GM18951 (cell line): Measurements from ENCODE around the gene PSENEN.
"Not testable (repeated sequence)": the region's sequence is repeated elsewhere in the genome, so short reads cannot be mapped to it uniquely, and the experiment has no call there.

Experiments
- POLR2A ChIP-seq: IDR thresholded peaks from 4 replicates; pipeline ENCODE4 v1.6.1; 2011; ENCODE audit warnings: mild to moderate bottlenecking; ENCODE audit not compliant: insufficient read length, insufficient read depth; ENCODE audit errors: extremely low read depth
- in situ Hi-C: fragments of 300-500 bp; cut with MboI; formaldehyde crosslinking; loops from one replicate; pipeline ENCODE4 v1.12.0; 2022; ENCODE audit warnings: low sequenced_read_pairs, mixed read lengths, inconsistent platforms; ENCODE audit not compliant: unreplicated experiment

The PSENEN gene

DNA sequence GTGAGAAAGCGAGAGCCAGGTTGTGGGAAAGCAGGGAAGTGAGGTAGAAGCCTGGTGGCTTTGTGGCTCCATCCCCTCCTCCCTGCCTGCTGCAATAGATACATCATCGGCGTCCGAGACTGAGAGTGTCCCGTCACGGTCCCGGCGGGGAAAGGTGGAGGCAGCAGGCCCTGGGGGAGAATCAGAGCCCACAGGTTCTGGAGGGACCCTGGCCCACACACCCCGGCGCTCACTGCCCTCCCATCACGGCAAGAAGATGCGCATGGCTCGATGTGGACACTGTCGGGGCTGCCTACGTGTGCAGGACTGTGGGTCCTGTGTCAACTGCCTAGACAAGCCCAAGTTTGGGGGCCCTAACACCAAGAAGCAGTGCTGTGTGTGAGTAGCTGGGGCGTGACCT, 22.6 kb upstream of the PSENEN start:
- no peak for TF ChIP-seq POLR2A
- in situ Hi-C loops, result no loop called here

- TF ChIP-seq POLR2A, result no peak
These were observed 21.8 kb upstream of the PSENEN start for GRCh38 chr19:35723671-35724070.

GRCh38 chr19:35724132-35724531, 21.3 kb upstream of the PSENEN start:
- in situ Hi-C loops, result not testable (repeated sequence)

More at GRCh38 chr19:35723671-35724070, 21.8 kb upstream of the PSENEN start:
- in situ Hi-C loops, result no loop called here

DNA sequence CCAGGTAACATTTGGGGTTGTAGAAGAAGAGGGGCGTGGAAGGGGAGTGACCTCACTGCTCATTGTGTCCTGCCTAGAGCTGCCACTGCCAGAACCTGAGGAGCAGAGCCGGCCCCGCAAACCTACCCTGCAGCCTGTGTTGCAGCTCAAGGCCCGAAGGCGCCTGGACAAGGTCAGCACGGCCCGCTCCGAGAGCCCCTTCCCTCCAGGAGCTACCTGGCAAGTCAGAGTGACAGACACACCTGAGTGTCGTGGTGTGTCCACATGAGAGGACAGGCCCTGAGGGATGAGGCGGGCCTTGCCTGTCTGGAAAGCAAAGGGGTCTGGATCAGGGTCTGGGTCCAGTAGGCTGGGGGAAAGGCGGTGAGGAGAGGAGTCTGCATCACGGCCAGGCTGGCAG, 20.9 kb upstream of the PSENEN start:
- no peak for TF ChIP-seq POLR2A
- in situ Hi-C loops, result no loop called here

DNA sequence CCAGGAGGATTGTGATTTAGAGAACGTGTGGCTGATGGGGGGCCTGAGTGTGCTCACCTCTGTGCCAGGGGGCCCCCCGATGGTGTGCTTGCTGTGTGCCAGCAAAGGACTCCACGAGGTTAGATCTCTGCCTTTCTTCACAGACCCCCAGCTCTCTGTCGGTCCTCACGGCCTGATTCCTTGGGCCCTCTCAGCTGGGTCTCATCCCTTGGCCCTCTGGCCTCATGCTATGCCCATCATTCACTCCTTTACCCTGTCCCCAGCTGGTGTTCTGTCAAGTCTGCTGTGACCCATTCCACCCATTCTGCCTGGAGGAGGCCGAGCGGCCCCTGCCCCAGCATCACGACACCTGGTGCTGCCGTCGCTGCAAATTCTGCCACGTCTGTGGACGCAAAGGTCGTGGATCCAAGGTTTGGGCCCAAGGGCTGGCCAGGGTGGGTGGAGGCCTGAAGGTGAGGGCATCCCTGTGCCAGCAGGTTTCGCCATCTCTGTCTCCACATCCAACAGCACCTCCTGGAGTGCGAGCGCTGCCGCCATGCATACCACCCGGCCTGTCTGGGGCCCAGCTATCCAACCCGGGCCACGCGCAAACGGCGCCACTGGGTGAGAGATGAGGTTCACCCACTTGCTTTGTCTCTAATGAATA, 20.1 kb upstream of the PSENEN start:
- no peak for TF ChIP-seq POLR2A
- in situ Hi-C loops, result no loop called here

DNA sequence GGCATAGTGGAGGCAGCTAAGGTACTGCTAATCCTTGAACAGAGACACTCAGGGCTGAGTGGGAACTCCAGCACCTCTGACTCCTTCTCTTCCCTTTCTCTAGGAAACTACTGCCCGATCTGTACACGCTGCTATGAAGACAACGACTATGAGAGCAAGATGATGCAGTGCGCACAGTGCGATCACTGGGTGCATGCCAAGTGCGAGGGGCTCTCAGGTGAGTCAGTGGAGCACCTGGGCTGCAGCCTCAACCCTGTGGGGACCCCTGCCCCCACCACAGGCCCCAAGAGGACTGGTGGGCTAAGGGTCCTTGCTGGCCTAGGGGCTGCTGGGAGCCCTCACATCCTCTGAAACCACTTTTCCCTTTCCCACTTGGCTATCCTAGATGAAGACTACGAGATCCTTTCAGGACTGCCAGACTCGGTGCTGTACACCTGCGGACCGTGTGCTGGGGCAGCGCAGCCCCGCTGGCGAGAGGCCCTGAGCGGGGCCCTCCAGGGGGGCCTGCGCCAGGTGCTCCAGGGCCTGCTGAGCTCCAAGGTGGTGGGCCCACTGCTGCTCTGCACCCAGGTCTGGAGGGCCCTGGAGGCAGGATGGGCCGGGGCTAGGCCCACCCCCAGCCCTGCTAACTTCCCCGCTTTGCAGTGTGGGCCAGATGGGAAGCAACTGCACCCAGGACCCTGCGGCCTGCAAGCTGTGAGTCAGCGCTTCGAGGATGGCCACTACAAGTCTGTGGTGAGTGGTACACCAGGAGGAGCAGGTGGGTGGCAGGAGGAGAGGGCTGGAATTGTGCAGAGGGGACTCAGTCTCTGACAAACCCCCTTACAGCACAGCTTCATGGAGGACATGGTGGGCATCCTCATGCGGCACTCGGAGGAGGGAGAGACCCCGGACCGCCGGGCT, 18.1 kb upstream of the PSENEN start:
- in situ Hi-C loops, result no loop called here
- TF ChIP-seq POLR2A, result no peak

DNA sequence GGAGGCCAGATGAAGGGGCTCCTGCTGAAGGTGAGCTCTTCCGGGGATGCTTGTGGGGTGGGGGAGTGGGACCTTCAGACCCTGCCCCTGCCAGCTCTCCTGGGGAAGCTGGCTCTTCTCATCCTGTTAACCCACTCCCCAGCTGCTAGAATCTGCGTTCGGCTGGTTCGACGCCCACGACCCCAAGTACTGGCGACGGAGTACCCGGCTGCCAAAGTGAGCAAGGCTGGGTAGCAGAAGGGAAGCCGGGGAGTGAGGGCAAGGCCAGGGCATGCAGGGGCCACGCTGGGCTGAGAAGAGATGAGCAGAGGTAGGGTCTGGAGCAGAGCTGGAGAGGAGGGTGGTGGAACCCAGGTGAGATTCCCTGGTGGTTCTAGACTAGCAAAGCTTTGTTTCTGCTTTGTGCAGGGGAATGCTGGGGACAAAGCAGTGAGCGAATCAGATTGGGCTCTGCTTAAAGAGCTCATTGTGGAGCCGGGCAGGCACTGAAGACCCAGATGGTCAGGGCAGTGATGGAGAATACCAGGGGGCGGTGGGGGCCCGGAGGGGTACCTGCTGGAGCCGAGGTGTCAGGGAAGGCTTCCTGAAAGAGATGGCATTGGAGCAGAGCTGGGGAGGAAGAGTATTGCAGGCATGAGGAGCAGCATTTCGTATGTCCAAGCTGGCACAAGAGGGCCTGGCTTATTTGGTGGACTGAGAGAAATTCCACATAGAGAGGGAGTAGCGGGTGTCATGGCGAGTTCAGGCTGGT, 17.3 kb upstream of the PSENEN start:
- in situ Hi-C loops, result no loop called here
- no peak for TF ChIP-seq POLR2A

DNA sequence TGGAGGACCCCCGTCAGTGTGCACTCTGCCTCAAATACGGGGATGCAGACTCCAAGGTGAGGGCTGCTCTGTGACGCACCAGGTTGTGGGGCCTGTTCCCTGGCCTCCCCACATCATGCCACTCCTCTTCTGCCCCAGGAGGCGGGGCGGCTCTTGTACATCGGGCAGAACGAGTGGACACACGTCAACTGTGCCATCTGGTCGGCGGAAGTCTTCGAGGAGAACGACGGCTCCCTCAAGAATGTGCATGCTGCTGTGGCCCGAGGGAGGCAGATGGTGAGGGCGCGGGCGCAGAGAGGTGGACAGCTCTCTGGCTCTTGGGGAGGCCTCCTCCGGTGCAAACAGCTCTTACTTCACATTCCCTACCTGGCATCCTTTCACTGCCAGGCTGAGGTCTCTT, 16.4 kb upstream of the PSENEN start:
- in situ Hi-C loops, result no loop called here
- TF ChIP-seq POLR2A, result no peak

GRCh38 chr19:35729763-35730162, 15.7 kb upstream of the PSENEN start:
- in situ Hi-C loops, result no loop called here
- TF ChIP-seq POLR2A, result no peak

GRCh38 chr19:35730326-35730725, 15.1 kb upstream of the PSENEN start:
- in situ Hi-C loops, result no loop called here
- no peak for TF ChIP-seq POLR2A

DNA sequence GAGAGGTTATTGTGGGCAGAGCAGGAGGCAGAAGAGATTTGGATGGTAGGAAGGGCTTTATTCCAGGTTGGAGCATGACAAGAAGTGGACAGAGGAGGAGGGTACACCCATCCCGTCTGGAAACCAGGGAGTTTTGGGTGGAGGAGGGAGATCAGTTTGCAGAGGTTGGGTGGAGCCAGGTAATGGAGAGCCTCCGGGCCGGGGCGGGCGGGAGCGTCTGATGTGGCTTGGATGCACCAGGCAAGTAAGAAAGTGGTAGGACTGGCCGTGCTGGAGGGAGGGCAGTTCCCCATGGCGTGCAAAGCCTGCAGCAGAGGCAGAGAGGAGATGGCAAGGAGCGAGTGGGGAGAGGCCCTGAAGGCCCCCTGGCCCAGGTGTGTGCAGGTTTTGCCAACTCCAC, 14.1 kb upstream of the PSENEN start:
- in situ Hi-C loops, result no loop called here
- TF ChIP-seq POLR2A, result no peak

DNA sequence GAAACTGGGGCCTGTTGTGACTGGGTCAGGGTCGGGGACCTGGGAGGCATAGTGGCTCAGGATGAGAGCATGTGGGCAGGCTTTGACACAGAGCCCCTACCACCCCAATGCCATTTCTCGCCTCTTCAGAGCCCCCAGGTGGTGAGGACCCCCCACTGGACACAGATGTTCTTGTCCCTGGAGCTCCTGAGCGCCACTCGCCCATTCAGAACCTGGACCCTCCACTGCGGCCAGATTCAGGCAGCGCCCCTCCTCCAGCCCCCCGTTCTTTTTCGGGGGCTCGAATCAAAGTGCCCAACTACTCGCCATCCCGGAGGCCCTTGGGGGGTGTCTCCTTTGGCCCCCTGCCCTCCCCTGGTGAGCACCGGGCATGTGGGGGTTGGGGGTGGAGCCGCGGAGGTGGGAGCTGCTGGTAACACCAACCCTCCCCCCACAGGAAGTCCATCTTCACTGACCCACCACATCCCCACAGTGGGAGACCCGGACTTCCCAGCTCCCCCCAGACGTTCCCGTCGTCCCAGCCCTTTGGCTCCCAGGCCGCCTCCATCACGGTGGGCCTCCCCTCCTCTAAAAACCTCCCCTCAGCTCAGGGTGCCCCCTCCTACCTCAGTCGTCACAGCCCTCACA, 13.6 kb upstream of the PSENEN start:
- no peak for TF ChIP-seq POLR2A
- in situ Hi-C loops, result no loop called here

GRCh38 chr19:35732540-35733179, 12.8 kb upstream of the PSENEN start:
- in situ Hi-C loops, result no loop called here

More at GRCh38 chr19:35732540-35733179, 12.8 kb upstream of the PSENEN start:
- no peak for TF ChIP-seq POLR2A
